H1 (cell line): ENCODE measurements around the gene GSTM2. TPM values are rescaled to one million over a fixed set of nuclear protein-coding genes. Genes with fewer than 3 reads are reported as not detected.

Experiments used
- CTCF ChIA-PET: fragments of 300-600 bp; sonication (Branson Sonifier 250); formaldehyde crosslinking; loops from one replicate; lab custom pipeline; 2021; ENCODE audit not compliant: partially characterized antibody; lab: Charles Lee
- POLR2A ChIA-PET: fragments of 300-600 bp; sonication (Branson Sonifier 250); formaldehyde crosslinking; loops from one replicate; lab custom pipeline; 2021; ENCODE audit warnings: inconsistent platforms; ENCODE audit not compliant: partially characterized antibody; lab: Charles Lee
- DNase-seq, 2 experiments: peaks; one replicate each; pipeline versions ENCODE4 v3.0.0 to v3.0.0-alpha.2; 2010 to 2022; ENCODE audit warnings: low spot score in 2 of 2, low read depth in 1 of 2, mixed read lengths in 1 of 2
- FAIRE-seq: peaks from 2 replicates; lab custom pipeline; 2011; peaks lifted over from hg19 to GRCh38; lab: Jason Lieb, UNC
- H2AFZ ChIP-seq: 2 replicates; pipeline ENCODE4 v1.8.1; 2012; ENCODE audit warnings: low read length, inconsistent platforms
- H2AK5ac ChIP-seq: 2 replicates; pipeline ENCODE4 v1.6.1; 2013; ENCODE audit warnings: low read depth, low read length
- H2BK120ac ChIP-seq: replicated peaks from 2 replicates; pipeline ENCODE3; 2013; ENCODE audit warnings: low read depth, low read length, inconsistent platforms
- H2BK12ac ChIP-seq: 2 replicates; pipeline ENCODE4 v1.6.1; 2013; ENCODE audit warnings: low read depth, low read length
- H2BK15ac ChIP-seq: 2 replicates; pipeline ENCODE4 v1.6.1; 2013; ENCODE audit warnings: low read length
- H2BK20ac ChIP-seq: 2 replicates; pipeline ENCODE4 v1.6.1; 2013; ENCODE audit warnings: low read length
- H2BK5ac ChIP-seq: 2 replicates; pipeline ENCODE4 v1.6.1; 2013; ENCODE audit warnings: low read depth, low read length
- H3K14ac ChIP-seq: 2 replicates; pipeline ENCODE4 v1.6.1; 2013; ENCODE audit warnings: inconsistent platforms; ENCODE audit not compliant: insufficient read length
- H3K18ac ChIP-seq: 2 replicates; pipeline ENCODE4 v1.6.1; 2013; ENCODE audit warnings: low read length; ENCODE audit errors: extremely low read depth
- H3K23ac ChIP-seq: 2 replicates; pipeline ENCODE4 v1.6.1; 2013; ENCODE audit warnings: inconsistent platforms; ENCODE audit not compliant: insufficient read length
- H3K23me2 ChIP-seq: 2 replicates; pipeline ENCODE4 v1.6.1; 2013; ENCODE audit warnings: low read depth, low read length
- H3K27ac ChIP-seq: 2 replicates; pipeline ENCODE4 v1.6.1; 2011; ENCODE audit warnings: low read depth, low read length, inconsistent platforms
- H3K27me3 ChIP-seq, 4 experiments: replicated peaks in 1 of 4; 1 replicate in 1 of 4; 2 replicates in 3 of 4; pipeline versions ENCODE4 v1.6.1 to v1.8.1; 2011 to 2013; ENCODE audit warnings: low read length in 3 of 4, mild to moderate bottlenecking in 3 of 4, inconsistent platforms in 2 of 4, mixed read lengths in 2 of 4, moderate library complexity in 1 of 4; ENCODE audit not compliant: control insufficient read depth in 3 of 4, insufficient read depth in 3 of 4; ENCODE audit errors: extremely low read depth in 1 of 4
- H3K36me3 ChIP-seq, 4 experiments: 2 replicates each; pipeline versions ENCODE4 v1.6.1 to v1.8.1; 2011 to 2013; ENCODE audit warnings: mild to moderate bottlenecking in 4 of 4, low read length in 3 of 4, moderate library complexity in 2 of 4, control low read depth in 1 of 4, inconsistent platforms in 1 of 4; ENCODE audit not compliant: insufficient read depth in 4 of 4, control insufficient read depth in 2 of 4
- H3K4ac ChIP-seq: replicated peaks from 2 replicates; pipeline ENCODE3; 2013; ENCODE audit warnings: low read length, low read depth, mixed read lengths, inconsistent platforms; ENCODE audit not compliant: insufficient read length
- H3K4me1 ChIP-seq, 4 experiments: replicated peaks in 1 of 4; 1 replicate in 1 of 4; 2 replicates in 3 of 4; pipeline versions ENCODE4 v1.6.1 to v1.8.1; 2011 to 2013; ENCODE audit warnings: low read length in 3 of 4, inconsistent platforms in 2 of 4, mixed read lengths in 1 of 4; ENCODE audit not compliant: insufficient read depth in 4 of 4, control insufficient read depth in 3 of 4
- H3K4me2 ChIP-seq, 2 experiments: 2 replicates each; pipeline versions ENCODE4 v1.6.1 to v1.8.1; 2011 to 2013; ENCODE audit warnings: low read depth in 2 of 2, low read length in 2 of 2, control low read depth in 1 of 2, inconsistent platforms in 1 of 2, mild to moderate bottlenecking in 1 of 2; ENCODE audit not compliant: insufficient read depth in 1 of 2
- H3K4me3 ChIP-seq, 4 experiments: fragments of 200-600, 300-600 bp in 1 of 4; sonication (generic), shearing (Covaris generic), sonication (Bioruptor Twin) in 1 of 4; 2 replicates each; pipeline versions ENCODE4 v1.5.1 to v1.8.1; 2011 to 2016; ENCODE audit warnings: low read length in 4 of 4, low read depth in 3 of 4, control low read depth in 2 of 4, inconsistent platforms in 2 of 4, mild to moderate bottlenecking in 2 of 4, mixed read lengths in 1 of 4, moderate library complexity in 1 of 4; ENCODE audit not compliant: insufficient read depth in 2 of 4; ENCODE audit errors: extremely low read depth in 1 of 4
- H3K56ac ChIP-seq: replicated peaks from 2 replicates; pipeline ENCODE3; 2013; ENCODE audit warnings: low read depth, mild to moderate bottlenecking, mixed read lengths, low read length, inconsistent platforms; ENCODE audit not compliant: insufficient read length
- H3K79me1 ChIP-seq: 2 replicates; pipeline ENCODE4 v1.6.1; 2013; ENCODE audit warnings: low read depth, low read length, control low read depth
- H3K79me2 ChIP-seq, 2 experiments: 2 replicates each; pipeline versions ENCODE4 v1.6.1 to v1.8.1; 2012 to 2013; ENCODE audit warnings: low read length in 2 of 2, mild to moderate bottlenecking in 2 of 2, inconsistent platforms in 1 of 2; ENCODE audit not compliant: insufficient read depth in 2 of 2, control insufficient read depth in 1 of 2
- H3K9ac ChIP-seq, 4 experiments: replicated peaks in 1 of 4; 1 replicate in 1 of 4; 2 replicates in 3 of 4; pipeline versions ENCODE4 v1.6.1 to v1.8.1; 2011 to 2013; ENCODE audit warnings: low read depth in 3 of 4, low read length in 3 of 4, control low read depth in 2 of 4, mild to moderate bottlenecking in 2 of 4, moderate library complexity in 2 of 4, inconsistent platforms in 1 of 4; ENCODE audit errors: extremely low read depth in 1 of 4
- H3K9me3 ChIP-seq, 2 experiments: 2 replicates each; pipeline versions ENCODE4 v1.6.1 to v1.8.1; 2012 to 2013; ENCODE audit warnings: mild to moderate bottlenecking in 2 of 2, moderate library complexity in 2 of 2, control low read depth in 1 of 2, inconsistent platforms in 1 of 2, low read depth in 1 of 2, low read length in 1 of 2, mixed read lengths in 1 of 2; ENCODE audit not compliant: insufficient read depth in 2 of 2
- H4K20me1 ChIP-seq, 2 experiments: replicated peaks in 1 of 2; 2 replicates each; pipeline versions ENCODE3 to v1.8.1; 2011 to 2013; ENCODE audit warnings: inconsistent platforms in 2 of 2, low read length in 2 of 2, mild to moderate bottlenecking in 1 of 2; ENCODE audit not compliant: insufficient read depth in 2 of 2, control insufficient read depth in 1 of 2
- H4K5ac ChIP-seq: 2 replicates; pipeline ENCODE4 v1.6.1; 2013; ENCODE audit warnings: low read length, low read depth, mixed read lengths, inconsistent platforms; ENCODE audit not compliant: insufficient read length
- H4K8ac ChIP-seq: 2 replicates; pipeline ENCODE4 v1.8.0; 2013; ENCODE audit warnings: mild to moderate bottlenecking, moderate library complexity, low read length, inconsistent platforms; ENCODE audit not compliant: insufficient read depth; ENCODE audit errors: extremely low read depth
- H4K91ac ChIP-seq: replicated peaks from 2 replicates; pipeline ENCODE3; 2013; ENCODE audit warnings: low read length, mixed read lengths, inconsistent platforms; ENCODE audit not compliant: insufficient read length
- BCL11A ChIP-seq, 2 experiments: IDR thresholded peaks; one replicate each; pipeline ENCODE4 v1.6.1; 2011; ENCODE audit warnings: low read depth in 2 of 2, low read length in 2 of 2, mild to moderate bottlenecking in 2 of 2
- CHD1 ChIP-seq: IDR thresholded peaks from 2 replicates; pipeline ENCODE4 v1.6.1; 2012; ENCODE audit warnings: low read depth, low read length, improper control_type of control experiment
- CHD2 ChIP-seq: IDR thresholded peaks from 2 replicates; pipeline ENCODE4 v1.6.1; 2012; ENCODE audit warnings: low read length, improper control_type of control experiment
- GABPA ChIP-seq: IDR thresholded peaks from 2 replicates; pipeline ENCODE4 v1.6.1; 2011; ENCODE audit warnings: mild to moderate bottlenecking, low read length, moderate library complexity, borderline replicate concordance; ENCODE audit not compliant: insufficient read depth
- GTF2F1 ChIP-seq: IDR thresholded peaks from 2 replicates; pipeline ENCODE4 v1.6.1; 2012; ENCODE audit warnings: low read depth, low read length, improper control_type of control experiment, borderline replicate concordance
- PHF8 ChIP-seq: fragments of 200-600 bp; sonication (generic); conservative IDR thresholded peaks from 2 replicates; pipeline ENCODE4 v1.7.1; 2012; ENCODE audit warnings: low read depth, mild to moderate bottlenecking, inconsistent platforms, low read length, moderate library complexity
- POLR2A ChIP-seq, 2 experiments: IDR thresholded peaks; 1 replicate in 1 of 2; 2 replicates in 1 of 2; pipeline ENCODE4 v1.6.1; 2011; ENCODE audit warnings: low read depth in 2 of 2, low read length in 2 of 2, mild to moderate bottlenecking in 2 of 2; ENCODE audit errors: control extremely low read depth in 1 of 2
- RAD21 ChIP-seq, 2 experiments: IDR thresholded peaks in 1 of 2; conservative IDR thresholded peaks in 1 of 2; 2 replicates each; pipeline ENCODE4 v1.6.1; 2011; ENCODE audit warnings: low read depth in 2 of 2, low read length in 2 of 2, improper control_type of control experiment in 1 of 2, inconsistent platforms in 1 of 2, mild to moderate bottlenecking in 1 of 2, moderate library complexity in 1 of 2
- RFX5 ChIP-seq: IDR thresholded peaks from 2 replicates; pipeline ENCODE4 v1.6.1; 2011; ENCODE audit warnings: low read depth, low read length, improper control_type of control experiment, borderline replicate concordance
- SIRT6 ChIP-seq: IDR thresholded peaks from one replicate; pipeline ENCODE4 v1.7.1; 2012; ENCODE audit warnings: low read length, inconsistent platforms
- SIX5 ChIP-seq: IDR thresholded peaks from 2 replicates; pipeline ENCODE4 v1.6.1; 2011; ENCODE audit warnings: mild to moderate bottlenecking, low read depth, low read length
- TBP ChIP-seq: IDR thresholded peaks from 2 replicates; pipeline ENCODE4 v1.6.1; 2011; ENCODE audit warnings: low read depth, low read length, improper control_type of control experiment
- WGBS, 2 experiments: shearing (Covaris generic) in 1 of 2; methylation state at CpG; one replicate each; pipeline versions ENCODE4 v1.1.6 to v1.1.7; 2013 to 2015; ENCODE audit warnings: low lambda C conversion rate in 2 of 2, mixed read lengths in 2 of 2, inconsistent platforms in 1 of 2, low coverage in 1 of 2, missing lambda C conversion rate in 1 of 2; ENCODE audit not compliant: insufficient replicate concordance in 2 of 2, insufficient coverage in 1 of 2, insufficient read length in 1 of 2; ENCODE audit errors: extremely low coverage in 1 of 2, missing lambda C conversion rate in 1 of 2; 5-methylcytosine and 5-hydroxymethylcytosine counted together
- polyA plus RNA-seq, 7 experiments: library from polyadenylated mRNA; depleted of rRNA in 3 of 7; stranded (reverse) in 5 of 7; unstranded in 2 of 7; fragments of >200 nt in 5 of 7; fragments of 200-250 nt in 2 of 7; gene quantifications; 1 replicate in 5 of 7; 2 replicates in 1 of 7; 4 replicates in 1 of 7; pipeline versions ENCODE4 v1.2.1 to v1.2.3, GENCODE V29; 2011 to 2013; ENCODE audit warnings: missing spikeins in 2 of 7, mixed read lengths in 2 of 7
- total RNA-seq: library from RNA; stranded (reverse); fragmentation: NEBNext Ultra II Directional; extraction: Animal tissue kit (Norgen Biotek cat#: 25700); gene quantifications from 2 replicates; pipeline ENCODE4 v1.2.1, GENCODE V29; 2021
- TF ChIP-seq, protein P1 (sequence below): IDR thresholded peaks from 2 replicates; pipeline ENCODE4 v1.6.1; 2012; ENCODE audit warnings: inconsistent platforms

GSTM2 gene
- total and polyA plus RNA-seq, 2 of the 8 experiments (the other 6 are each of a cell fraction or from before 2014, with no cell fraction given), result 9.6 to 23.1 TPM

GRCh38 chr1:109712321-109712864 lies 44.5 kb downstream of the GSTM2 start:
- no peak overlapping the region for H3K9ac ChIP-seq
- FAIRE-seq (no peak), DNase-seq (no peak)
- no peak overlapping the region for H2AK5ac ChIP-seq
- H3K36me3 ChIP-seq, result no peaks in the 10 kb centered on the region; a peak in 1 of 8 replicates
- H3K14ac ChIP-seq, result no peak overlapping the region
- no peak overlapping the region for H4K5ac ChIP-seq
- no peak overlapping the region for H2BK5ac ChIP-seq
- no peaks in the 10 kb centered on the region; a peak in 1 of 7 replicates for H3K4me1 ChIP-seq
- WGBS, 2 experiments, result 91% methylated on average over 18 of the region's 22 CpGs; no CpG with 5 or more reads in 1 of the 2 experiments
- no peaks in the 10 kb centered on the region for H4K20me1 ChIP-seq
- H4K8ac ChIP-seq, result no peak overlapping the region
- H2AFZ ChIP-seq, result no peak overlapping the region
- H2BK20ac ChIP-seq, result no peak overlapping the region
- no peaks in the 10 kb centered on the region for H3K79me2 ChIP-seq
- no peak overlapping the region for H3K23ac ChIP-seq
- peak overlapping the region in 1 of 2 experiments; percentile 44; a peak in 1 of 4 replicates for H3K4me2 ChIP-seq
- peaks cover 0 to 3% (median 0%) of the 10 kb centered on the region in 4 experiments; a peak in 1 of 7 replicates for H3K27me3 ChIP-seq
- H3K23me2 ChIP-seq, result no peaks in the 10 kb centered on the region
- no peak overlapping the region for H2BK15ac ChIP-seq
- no peak overlapping the region for H3K18ac ChIP-seq
- H3K56ac ChIP-seq, result no peak overlapping the region
- peaks cover 6 to 11% of the 10 kb centered on the region in 2 experiments; a peak in 3 of 4 replicates for H3K9me3 ChIP-seq
- H2BK120ac ChIP-seq, result no peak overlapping the region
- no peaks in the 10 kb centered on the region for H3K79me1 ChIP-seq
- no peak overlapping the region for H2BK12ac ChIP-seq
- H3K4ac ChIP-seq, result no peak overlapping the region
- no peak overlapping the region for H4K91ac ChIP-seq
- ChIA-PET CTCF (interaction anchor here (0.6 kb wide), 1 partner anchor 112 kb away, joined by 3 read pairs; no protein-coding TSS in a partner anchor), POLR2A (no interaction called here)
- H3K27ac ChIP-seq, result no peak overlapping the region
- no peak overlapping the region for H3K4me3 ChIP-seq
- TF ChIP-seq TBP, result no peak
- TF ChIP-seq, protein P1, sequence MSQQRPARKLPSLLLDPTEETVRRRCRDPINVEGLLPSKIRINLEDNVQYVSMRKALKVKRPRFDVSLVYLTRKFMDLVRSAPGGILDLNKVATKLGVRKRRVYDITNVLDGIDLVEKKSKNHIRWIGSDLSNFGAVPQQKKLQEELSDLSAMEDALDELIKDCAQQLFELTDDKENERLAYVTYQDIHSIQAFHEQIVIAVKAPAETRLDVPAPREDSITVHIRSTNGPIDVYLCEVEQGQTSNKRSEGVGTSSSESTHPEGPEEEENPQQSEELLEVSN, result no peak
- no peak for TF ChIP-seq CHD2
- no peak for TF ChIP-seq POLR2A (IDR thresholded peaks at IDR 0.05; ENCODE audit: control extremely low read depth in 1 of 2, low read depth in 2 of 2, low read length in 2 of 2)
- TF ChIP-seq PHF8, result no peak
- no peak for TF ChIP-seq RFX5
- TF ChIP-seq CHD1, result no peak
- TF ChIP-seq GTF2F1, result no peak
- TF ChIP-seq SIRT6, result no peak
- TF ChIP-seq GABPA, result no peak
- TF ChIP-seq SIX5, result no peak
- TF ChIP-seq RAD21 (IDR thresholded peaks at IDR 0.05 in 1 of 2, conservative IDR thresholded peaks at IDR 0.05 in 1 of 2; ENCODE audit: low read depth in 2 of 2, low read length in 2 of 2), result no peak
- no peak for TF ChIP-seq BCL11A (IDR thresholded peaks at IDR 0.05; ENCODE audit: low read depth in 2 of 2, low read length in 2 of 2)
